HT1080 (cell line): ENCODE data around the gene ZNF697. TPM values are rescaled to one million over a fixed set of nuclear protein-coding genes. Genes with fewer than 3 reads are reported as not detected.
"Not testable (repeated sequence)": the region's sequence is repeated elsewhere in the genome, so short reads cannot be mapped to it uniquely, and the experiment has no call there.

ENCODE experiments used
- DNase-seq: peaks from one replicate; pipeline ENCODE4 v3.0.0-alpha.2; 2015; ENCODE audit warnings: low read depth
- polyA plus RNA-seq, 2 experiments: library from polyadenylated mRNA; depleted of rRNA; stranded (reverse); fragments of >200 nt; gene quantifications; 2 replicates each; pipeline ENCODE4 v1.2.3, GENCODE V29; 2015
- total RNA-seq: library from RNA; depleted of rRNA; stranded (reverse); fragments of >200 nt; shearing (Covaris generic); gene quantifications from 2 replicates; pipeline ENCODE4 v1.2.3, GENCODE V29; 2014; rRNA removed

The ZNF697 gene
- total RNA-seq = 16.2 and 17.6 TPM in 2 replicates
- polyA plus RNA-seq (2015; cell fraction: cytosol; rRNA removed) = 17.3 and 20.9 TPM in 2 replicates
- polyA plus RNA-seq (2015; cell fraction: nucleus; rRNA removed) = 27.0 and 33.5 TPM in 2 replicates

- peak; percentile 98 for DNase-seq
These were observed at the start of gene ZNF697 for GRCh38 chr1:119647734-119648619. TSS of gene ZNF697 (minus strand) at chr1:119648266. CDS start at chr1:119626100, 22,166 bp downstream.

GRCh38 chr1:119697598-119697997 lies 49.5 kb upstream of the ZNF697 start:
- no peak for DNase-seq

GRCh38 chr1:119696863-119697262 lies 48.8 kb upstream of the ZNF697 start:
- not testable (repeated sequence) for DNase-seq

- DNase-seq = no peak
These were observed 41.4 kb upstream of the ZNF697 start for GRCh38 chr1:119689511-119689910.

GRCh38 chr1:119688810-119689209 lies 40.7 kb upstream of the ZNF697 start:
- no peak for DNase-seq

- peak; percentile 23 for DNase-seq
These were observed 39.5 kb upstream of the ZNF697 start for GRCh38 chr1:119687434-119688079.

- no peak for DNase-seq
These were observed 38.6 kb upstream of the ZNF697 start for GRCh38 chr1:119686661-119687060.

GRCh38 chr1:119683893-119684292 lies 35.8 kb upstream of the ZNF697 start:
- DNase-seq = no peak

- DNase-seq = no peak
These were observed 34.1 kb upstream of the ZNF697 start for GRCh38 chr1:119682141-119682540.

- DNase-seq = no peak
These were observed 33.5 kb upstream of the ZNF697 start for GRCh38 chr1:119681560-119681959.

- no peak for DNase-seq
These were observed 32.7 kb upstream of the ZNF697 start for GRCh38 chr1:119680723-119681122.

- DNase-seq = no peak
These were observed 32.1 kb upstream of the ZNF697 start for GRCh38 chr1:119680193-119680592.

- DNase-seq = no peak
These were observed 31.2 kb upstream of the ZNF697 start for GRCh38 chr1:119679223-119679622.

- DNase-seq = no peak
These were observed 28.6 kb upstream of the ZNF697 start for GRCh38 chr1:119676571-119677206.

- DNase-seq = peak; percentile 89
These were observed 27.6 kb upstream of the ZNF697 start for GRCh38 chr1:119675349-119676345.

GRCh38 chr1:119674835-119675289 lies 26.8 kb upstream of the ZNF697 start:
- DNase-seq = peak; percentile 72

GRCh38 chr1:119674111-119674526 lies 26.1 kb upstream of the ZNF697 start:
- DNase-seq = peak; percentile 86

GRCh38 chr1:119673171-119673940 lies 25.3 kb upstream of the ZNF697 start:
- peak; percentile 89 for DNase-seq

GRCh38 chr1:119670898-119671297 lies 22.8 kb upstream of the ZNF697 start:
- no peak for DNase-seq

GRCh38 chr1:119667173-119667572 lies 19.1 kb upstream of the ZNF697 start:
- no peak for DNase-seq
